K562 (cell line): ENCODE results near the gene SERF2. TPM values are rescaled to one million over a fixed set of nuclear protein-coding genes. Genes with fewer than 3 reads are reported as not detected.

Experiments used
- BHLHE40 ChIP-seq: IDR thresholded peaks from 2 replicates; pipeline ENCODE4 v1.6.1; 2011; ENCODE audit warnings: low read length, improper control_type of control experiment
- BRCA1 ChIP-seq, 2 experiments: fragments of 450-650 bp in 1 of 2; sonication (generic) in 1 of 2; formaldehyde crosslinking in 1 of 2; IDR thresholded peaks; 2 replicates each; pipeline versions ENCODE4 v1.5.0 to v1.6.1; 2017 to 2020; ENCODE audit warnings: mild to moderate bottlenecking in 1 of 2, missing genetic modification reagents in 1 of 2
- BRF1 ChIP-seq: IDR thresholded peaks from 3 replicates; pipeline ENCODE4 v1.6.1; 2011; ENCODE audit warnings: borderline replicate concordance, mild to moderate bottlenecking; ENCODE audit not compliant: insufficient read length; ENCODE audit errors: extremely low read depth
- EGR1 ChIP-seq: fragments of 450-650 bp; conservative IDR thresholded peaks from 2 replicates; pipeline ENCODE4 v1.6.1; 2017; ENCODE audit warnings: mild to moderate bottlenecking
- MEF2A ChIP-seq: IDR thresholded peaks from 2 replicates; pipeline ENCODE4 v1.6.1; 2011; ENCODE audit warnings: low read depth, mild to moderate bottlenecking, low read length, moderate library complexity; ENCODE audit not compliant: control insufficient read depth
- ZBTB9 ChIP-seq: fragments of 450-650 bp; formaldehyde crosslinking; IDR thresholded peaks from 2 replicates; pipeline ENCODE4 v1.4.0; 2020; ENCODE audit warnings: mild to moderate bottlenecking, moderate library complexity
- ZEB2 ChIP-seq: fragments of 450-650 bp; IDR thresholded peaks from 2 replicates; pipeline ENCODE4 v1.6.1; 2016
- ZNF354B ChIP-seq: fragments of 250-450 bp; sonication (Bioruptor Pico); IDR thresholded peaks from 2 replicates; pipeline ENCODE4 v1.4.0; 2020
- ZNF609 ChIP-seq: sonication (generic); formaldehyde crosslinking; IDR thresholded peaks from 2 replicates; pipeline ENCODE4 v1.8.1; 2023; ENCODE audit warnings: missing genetic modification reagents, mild to moderate bottlenecking, borderline replicate concordance
- ZNF655 ChIP-seq: fragments of 250-450 bp; sonication (Bioruptor Pico); IDR thresholded peaks from 2 replicates; pipeline ENCODE4 v1.5.0; 2021
- polyA plus RNA-seq, 8 experiments: library from polyadenylated mRNA; depleted of rRNA in 4 of 8; stranded (reverse) in 5 of 8; unstranded in 3 of 8; fragments of >200 nt; fragmentation: Nextera tagmentation in 2 of 8; fragmentation: Illumina TruSeq in 1 of 8; extraction: Ambion mirVana in 2 of 8; extraction: Trizol in 1 of 8; gene quantifications; 2 replicates each; pipeline versions ENCODE4 v1.2.1 to v1.2.3, GENCODE V29; 2011 to 2014; ENCODE audit warnings: inconsistent platforms in 1 of 8, missing spikeins in 1 of 8
- total RNA-seq, 7 experiments: library from RNA; depleted of rRNA in 6 of 7; stranded (reverse); fragments of >200 nt in 6 of 7; fragmentation: Illumina TruSeq in 2 of 7; extraction: Trizol in 2 of 7; gene quantifications; 2 replicates each; pipeline versions ENCODE4 v1.2.1 to v1.2.3, GENCODE V29; 2011 to 2021; ENCODE audit warnings: low replicate concordance in 1 of 7
- TF ChIP-seq, protein P1 (sequence below): sonication (generic); formaldehyde crosslinking; IDR thresholded peaks from 2 replicates; pipeline ENCODE4 v1.8.0; 2023; ENCODE audit warnings: missing genetic modification reagents, mild to moderate bottlenecking, borderline replicate concordance

The SERF2 gene
- total and polyA plus RNA-seq, 9 of the 15 experiments (the other 6 are each of a cell fraction or from before 2014, with no cell fraction given) = 497 to 3,360 (median 867) TPM

DNA sequence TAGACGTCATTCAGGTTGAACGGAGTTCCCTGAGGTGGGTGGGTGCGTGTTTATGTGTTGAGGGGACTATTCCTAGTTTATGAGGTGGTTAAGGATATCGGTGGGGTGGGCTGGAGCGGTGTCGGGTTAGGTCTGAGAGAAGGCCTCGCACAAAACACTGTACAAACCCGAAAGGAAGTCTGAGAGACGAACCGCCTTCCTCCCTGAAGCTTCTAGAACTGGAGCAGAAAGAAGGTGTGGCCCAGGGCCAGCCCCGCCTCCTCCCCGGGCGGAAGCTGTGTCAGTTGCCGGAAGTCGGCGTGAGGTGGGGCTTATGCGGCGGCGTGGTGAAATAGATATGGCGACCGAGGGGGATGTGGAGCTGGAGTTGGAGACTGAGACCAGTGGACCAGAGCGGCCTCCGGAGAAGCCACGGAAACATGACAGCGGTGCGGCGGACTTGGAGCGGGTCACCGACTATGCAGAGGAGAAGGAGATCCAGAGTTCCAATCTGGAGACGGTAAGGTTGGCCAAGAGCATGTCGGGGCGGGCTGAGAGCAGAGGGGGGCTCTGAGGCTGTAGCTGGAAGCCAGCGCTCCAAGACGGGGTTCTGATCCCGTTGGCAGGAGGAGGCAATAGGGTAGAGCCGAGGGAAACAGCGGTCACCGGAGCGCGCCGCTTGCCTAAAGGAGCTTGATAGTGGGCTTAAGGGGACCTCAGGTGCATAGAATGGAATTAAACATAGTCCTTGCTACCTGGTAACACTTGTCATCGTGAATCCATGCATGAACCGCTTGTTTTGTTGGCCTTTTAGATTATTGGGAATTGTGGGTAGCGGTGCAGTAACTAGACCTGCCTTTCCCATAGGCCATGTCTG, 8.4 kb downstream of the SERF2 start, which contains the start of gene HYPK (continued):
- TF ChIP-seq ZNF609 (CRISPR knock-in tag) = no peak
- no peak for TF ChIP-seq BRCA1 (IDR thresholded peaks at IDR 0.05)
- TF ChIP-seq BRCA1 (CRISPR knock-in tag; IDR thresholded peaks at IDR 0.05) = no peak
- TF ChIP-seq, protein P1, sequence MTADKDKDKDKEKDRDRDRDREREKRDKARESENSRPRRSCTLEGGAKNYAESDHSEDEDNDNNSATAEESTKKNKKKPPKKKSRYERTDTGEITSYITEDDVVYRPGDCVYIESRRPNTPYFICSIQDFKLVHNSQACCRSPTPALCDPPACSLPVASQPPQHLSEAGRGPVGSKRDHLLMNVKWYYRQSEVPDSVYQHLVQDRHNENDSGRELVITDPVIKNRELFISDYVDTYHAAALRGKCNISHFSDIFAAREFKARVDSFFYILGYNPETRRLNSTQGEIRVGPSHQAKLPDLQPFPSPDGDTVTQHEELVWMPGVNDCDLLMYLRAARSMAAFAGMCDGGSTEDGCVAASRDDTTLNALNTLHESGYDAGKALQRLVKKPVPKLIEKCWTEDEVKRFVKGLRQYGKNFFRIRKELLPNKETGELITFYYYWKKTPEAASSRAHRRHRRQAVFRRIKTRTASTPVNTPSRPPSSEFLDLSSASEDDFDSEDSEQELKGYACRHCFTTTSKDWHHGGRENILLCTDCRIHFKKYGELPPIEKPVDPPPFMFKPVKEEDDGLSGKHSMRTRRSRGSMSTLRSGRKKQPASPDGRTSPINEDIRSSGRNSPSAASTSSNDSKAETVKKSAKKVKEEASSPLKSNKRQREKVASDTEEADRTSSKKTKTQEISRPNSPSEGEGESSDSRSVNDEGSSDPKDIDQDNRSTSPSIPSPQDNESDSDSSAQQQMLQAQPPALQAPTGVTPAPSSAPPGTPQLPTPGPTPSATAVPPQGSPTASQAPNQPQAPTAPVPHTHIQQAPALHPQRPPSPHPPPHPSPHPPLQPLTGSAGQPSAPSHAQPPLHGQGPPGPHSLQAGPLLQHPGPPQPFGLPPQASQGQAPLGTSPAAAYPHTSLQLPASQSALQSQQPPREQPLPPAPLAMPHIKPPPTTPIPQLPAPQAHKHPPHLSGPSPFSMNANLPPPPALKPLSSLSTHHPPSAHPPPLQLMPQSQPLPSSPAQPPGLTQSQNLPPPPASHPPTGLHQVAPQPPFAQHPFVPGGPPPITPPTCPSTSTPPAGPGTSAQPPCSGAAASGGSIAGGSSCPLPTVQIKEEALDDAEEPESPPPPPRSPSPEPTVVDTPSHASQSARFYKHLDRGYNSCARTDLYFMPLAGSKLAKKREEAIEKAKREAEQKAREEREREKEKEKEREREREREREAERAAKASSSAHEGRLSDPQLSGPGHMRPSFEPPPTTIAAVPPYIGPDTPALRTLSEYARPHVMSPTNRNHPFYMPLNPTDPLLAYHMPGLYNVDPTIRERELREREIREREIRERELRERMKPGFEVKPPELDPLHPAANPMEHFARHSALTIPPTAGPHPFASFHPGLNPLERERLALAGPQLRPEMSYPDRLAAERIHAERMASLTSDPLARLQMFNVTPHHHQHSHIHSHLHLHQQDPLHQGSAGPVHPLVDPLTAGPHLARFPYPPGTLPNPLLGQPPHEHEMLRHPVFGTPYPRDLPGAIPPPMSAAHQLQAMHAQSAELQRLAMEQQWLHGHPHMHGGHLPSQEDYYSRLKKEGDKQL (CRISPR knock-in tag) = no peak
- TF ChIP-seq BRF1 = no peak
- TF ChIP-seq ZEB2 = no peak
- no peak for TF ChIP-seq EGR1
- peak; percentile 20; the same call in 1 of the 2 replicates for TF ChIP-seq BHLHE40
- no peak; the same call in 1 of the 2 replicates for TF ChIP-seq ZBTB9 (CRISPR knock-in tag)
- TF ChIP-seq ZNF354B (CRISPR knock-in tag) = no peak
- no peak for TF ChIP-seq ZNF655 (CRISPR knock-in tag)
- no peak for TF ChIP-seq MEF2A
